ENCODE results near the gene C7orf57. TPM values are rescaled to one million over a fixed set of nuclear protein-coding genes. Genes with fewer than 3 reads are reported as not detected.

The C7orf57 gene
- total RNA-seq, 1 donor from 2014 or later, result not detected

- intact Hi-C loops (cut with micrococcal nuclease), result no loop called here
- H3K27ac Mint-ChIP-seq, result no peak overlapping the region
- DNase-seq (no peak), ATAC-seq (ENCODE audit: low read depth) (no peak)
- TF ChIP-seq CTCF (IDR thresholded peaks at IDR 0.05), result no peak
- peaks cover 17% of the 10 kb centered on the region for H3K36me3 Mint-ChIP-seq (ENCODE audit: low read depth)
- no peak overlapping the region for H3K4me3 Mint-ChIP-seq
- POLR2A ChIA-PET, result no interaction called here
- no peaks in the 10 kb centered on the region for H3K9me3 Mint-ChIP-seq
- peaks cover 6% of the 10 kb centered on the region for H3K4me1 Mint-ChIP-seq
- H3K27me3 Mint-ChIP-seq, result no peaks in the 10 kb centered on the region
- CTCF ChIA-PET, result no interaction called here
Measured at GRCh38 chr7:48097521-48098231, 62.3 kb downstream of the C7orf57 start.

- intact Hi-C loops (cut with micrococcal nuclease), result no loop called here
- Mint-ChIP-seq H3K27ac (no peak overlapping the region), H3K4me1 (peaks cover 6% of the 10 kb centered on the region)
Measured at GRCh38 chr7:48098846-48099245, 63.5 kb downstream of the C7orf57 start.

GRCh38 chr7:48099781-48100180 is 64.4 kb downstream of the C7orf57 start:
- H3K27me3 Mint-ChIP-seq, result no peaks in the 10 kb centered on the region
- ATAC-seq (ENCODE audit: low read depth) (no peak), DNase-seq (no peak)
- peaks cover 24% of the 10 kb centered on the region for H3K36me3 Mint-ChIP-seq (ENCODE audit: low read depth)
- intact Hi-C loops (cut with micrococcal nuclease), result no loop called here
- no peak for TF ChIP-seq CTCF (IDR thresholded peaks at IDR 0.05)
- no peaks in the 10 kb centered on the region for H3K9me3 Mint-ChIP-seq
- ChIA-PET CTCF (no interaction called here), POLR2A (no interaction called here)
- H3K27ac Mint-ChIP-seq, result no peak overlapping the region
- peaks cover 6% of the 10 kb centered on the region for H3K4me1 Mint-ChIP-seq
- no peak overlapping the region for H3K4me3 Mint-ChIP-seq

More at GRCh38 chr7:48098846-48099245, 63.5 kb downstream of the C7orf57 start:
- Mint-ChIP-seq H3K36me3 (ENCODE audit: low read depth) (peaks cover 22% of the 10 kb centered on the region), H3K27me3 (no peaks in the 10 kb centered on the region), H3K4me3 (no peak overlapping the region), H3K9me3 (no peaks in the 10 kb centered on the region)
- DNase-seq (no peak), ATAC-seq (ENCODE audit: low read depth) (no peak)
- ChIA-PET POLR2A (no interaction called here), CTCF (no interaction called here)
- no peak for TF ChIP-seq CTCF (IDR thresholded peaks at IDR 0.05)

GRCh38 chr7:48101352-48101751 is 66.0 kb downstream of the C7orf57 start:
- CTCF ChIA-PET, result interaction anchor here (1.5 kb wide), 1 partner anchor 9 kb away, joined by 5 read pairs; no protein-coding TSS in a partner anchor

GRCh38 chr7:48101968-48102367 is 66.6 kb downstream of the C7orf57 start:
- Mint-ChIP-seq H3K27me3 (no peaks in the 10 kb centered on the region), H3K4me3 (no peak overlapping the region), H3K4me1 (peaks cover 6% of the 10 kb centered on the region), H3K36me3 (ENCODE audit: low read depth) (peaks cover 22% of the 10 kb centered on the region), H3K27ac (no peak overlapping the region), H3K9me3 (no peaks in the 10 kb centered on the region)
- POLR2A ChIA-PET, result no interaction called here
- no peak for TF ChIP-seq CTCF (IDR thresholded peaks at IDR 0.05)
- ATAC-seq (ENCODE audit: low read depth) (no peak), DNase-seq (no peak)
- intact Hi-C loops (cut with micrococcal nuclease), result no loop called here
- CTCF ChIA-PET, result interaction anchor here (0.9 to 1.5 kb wide), 2 partner anchors 8 to 9 kb away, joined by 3 to 5 read pairs; no protein-coding TSS in a partner anchor

More at GRCh38 chr7:48101352-48101751, 66.0 kb downstream of the C7orf57 start:
- Mint-ChIP-seq H3K27ac (no peak overlapping the region), H3K4me1 (peaks cover 6% of the 10 kb centered on the region), H3K36me3 (ENCODE audit: low read depth) (peaks cover 22% of the 10 kb centered on the region), H3K27me3 (no peaks in the 10 kb centered on the region), H3K9me3 (no peaks in the 10 kb centered on the region), H3K4me3 (no peak overlapping the region)
- TF ChIP-seq CTCF (IDR thresholded peaks at IDR 0.05), result no peak
- ATAC-seq (ENCODE audit: low read depth) (no peak), DNase-seq (no peak)
- POLR2A ChIA-PET, result no interaction called here
- intact Hi-C loops (cut with micrococcal nuclease), result no loop called here

Measured in activated B cell treated with CpG ODN at 0.5 μM for 24 hours (primary cell).